Psoas muscle (tissue), 8 donors: ENCODE results near the gene SUSD6. TPM values are rescaled to one million over a fixed set of nuclear protein-coding genes. Genes with fewer than 3 reads are reported as not detected.
A peak's percentile ranks its signal among the peaks of the same experiment; 100 is the strongest.

Source experiments
- ATAC-seq, 4 donors: fragments of 200-7000 bp; cut with Tn5 transposase; one replicate each; pipeline ENCODE4 v1.9.1; 2020; ENCODE audit warnings: moderate library complexity in 3 of 4, mild to moderate bottlenecking in 2 of 4
- DNase-seq, 2 donors: peaks; one replicate each; pipeline ENCODE4 v3.0.0-alpha.2; 2020
- H3K27ac ChIP-seq: fragments of 200-600 bp; one replicate; pipeline ENCODE4 v1.8.0; 2022
- H3K27me3 ChIP-seq, 3 donors: fragments of 200-600 bp in 1 of 3; one replicate each; pipeline versions ENCODE4 v1.6.1 to v1.8.0; 2013 to 2022; ENCODE audit warnings: low read length in 2 of 3, mild to moderate bottlenecking in 2 of 3, moderate library complexity in 1 of 3; ENCODE audit not compliant: insufficient read depth in 3 of 3
- H3K36me3 ChIP-seq, 2 donors: fragments of 200-600 bp in 1 of 2; one replicate each; pipeline versions ENCODE4 v1.6.1 to v1.8.0; 2013 to 2022; ENCODE audit warnings: low read depth in 1 of 2, mild to moderate bottlenecking in 1 of 2, moderate library complexity in 1 of 2; ENCODE audit not compliant: insufficient read depth in 1 of 2
- H3K4me1 ChIP-seq: fragments of 200-600 bp; one replicate; pipeline ENCODE4 v1.8.0; 2022
- H3K4me3 ChIP-seq: fragments of 200-600 bp; one replicate; pipeline ENCODE4 v1.8.0; 2022; ENCODE audit warnings: mild to moderate bottlenecking
- H3K9me3 ChIP-seq: fragments of 200-600 bp; one replicate; pipeline ENCODE4 v1.8.0; 2022
- WGBS, 3 donors: extraction: QIAGEN DNeasy Blood & Tissue Kit; methylation state at CpG; one replicate each; pipeline versions ENCODE4 v1.1.6 to v1.1.7; 2013; 5-methylcytosine and 5-hydroxymethylcytosine counted together
- intact Hi-C, 2 donors: fragments of 100-400 bp; cut with DNase I; formaldehyde crosslinking; loops; one replicate each; pipeline versions ENCODE4 v1.11.0 to v1.14.2; 2022
- polyA plus RNA-seq, 3 donors: library from polyadenylated mRNA; stranded (reverse); fragments of 200-250 nt; gene quantifications; one replicate each; pipeline ENCODE4 v1.2.3, GENCODE V29; 2013
- total RNA-seq, 4 donors: library from RNA; stranded (reverse); fragmentation: NEBNext Ultra II Directional in 2 of 4; extraction: Animal tissue kit (Norgen Biotek cat#: 25700) in 2 of 4; gene quantifications; one replicate each; pipeline versions ENCODE4 v1.2.1 to v1.2.4, GENCODE V29; 2021 to 2023
- TF ChIP-seq, protein P1 (sequence below): fragments of 200-600 bp; IDR thresholded peaks from one replicate; pipeline ENCODE4 v1.8.0; 2022; ENCODE audit warnings: antibody characterized with exemption
- donor health status: healthy with polysubstance abuse.
- donor health status: DM: no; HTN: no; CAD: no; lungs with moderate emphysema.
- donor health status: Bipolar disorder and iron deficiency.
- donor health status: healthy.
- donor health status: DM: yes; HTN: yes; CAD: no.
- donor health status: DM: no; HTN: no; CAD: no.
- donor health status: DM: no; HTN: no; CAD: no.
- donor health status: DM: yes; HTN: yes; CAD: no.

Gene SUSD6
- total and polyA plus RNA-seq, 7 donors, result 6.9 to 23.4 (median 14.9) TPM

DNA sequence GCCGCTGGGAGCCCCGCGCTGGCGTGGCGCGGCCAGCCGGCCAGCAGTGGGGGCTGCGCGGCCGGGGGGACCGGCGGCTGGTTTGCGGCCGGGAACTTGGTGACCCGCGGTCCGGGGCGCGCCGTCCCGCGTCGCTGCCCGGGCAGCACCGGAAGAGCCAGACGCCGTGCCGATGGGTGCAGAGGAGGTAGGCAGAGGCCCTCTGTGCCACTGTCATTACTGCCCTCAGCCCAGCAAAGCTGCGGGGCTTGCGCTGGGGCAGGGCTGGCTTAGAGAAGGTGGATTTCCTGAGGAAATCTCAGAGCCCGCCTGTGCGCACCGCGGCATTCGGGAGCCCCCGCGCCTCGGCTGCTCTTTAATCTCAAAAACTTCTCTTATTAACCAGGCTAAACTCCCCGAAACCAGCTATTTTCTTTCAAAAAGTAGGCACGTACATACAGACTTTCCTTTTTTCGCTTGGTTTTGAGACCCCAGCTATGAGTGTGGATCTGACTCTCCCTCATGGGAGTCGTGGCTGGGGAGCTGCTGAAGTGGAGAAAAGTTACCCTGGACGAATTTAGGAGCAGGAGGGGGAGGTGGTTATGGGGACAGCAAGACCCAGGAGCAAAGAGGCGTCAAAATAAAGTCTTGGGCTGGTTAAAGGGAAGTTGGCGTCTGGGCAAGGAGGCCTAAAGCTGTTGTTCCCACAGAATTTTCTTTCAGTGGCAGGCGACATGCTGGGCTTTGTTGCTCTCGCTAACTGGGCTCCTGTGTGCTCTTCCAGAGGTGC, 802 bp downstream of the SUSD6 start:
- TF ChIP-seq, protein P1, sequence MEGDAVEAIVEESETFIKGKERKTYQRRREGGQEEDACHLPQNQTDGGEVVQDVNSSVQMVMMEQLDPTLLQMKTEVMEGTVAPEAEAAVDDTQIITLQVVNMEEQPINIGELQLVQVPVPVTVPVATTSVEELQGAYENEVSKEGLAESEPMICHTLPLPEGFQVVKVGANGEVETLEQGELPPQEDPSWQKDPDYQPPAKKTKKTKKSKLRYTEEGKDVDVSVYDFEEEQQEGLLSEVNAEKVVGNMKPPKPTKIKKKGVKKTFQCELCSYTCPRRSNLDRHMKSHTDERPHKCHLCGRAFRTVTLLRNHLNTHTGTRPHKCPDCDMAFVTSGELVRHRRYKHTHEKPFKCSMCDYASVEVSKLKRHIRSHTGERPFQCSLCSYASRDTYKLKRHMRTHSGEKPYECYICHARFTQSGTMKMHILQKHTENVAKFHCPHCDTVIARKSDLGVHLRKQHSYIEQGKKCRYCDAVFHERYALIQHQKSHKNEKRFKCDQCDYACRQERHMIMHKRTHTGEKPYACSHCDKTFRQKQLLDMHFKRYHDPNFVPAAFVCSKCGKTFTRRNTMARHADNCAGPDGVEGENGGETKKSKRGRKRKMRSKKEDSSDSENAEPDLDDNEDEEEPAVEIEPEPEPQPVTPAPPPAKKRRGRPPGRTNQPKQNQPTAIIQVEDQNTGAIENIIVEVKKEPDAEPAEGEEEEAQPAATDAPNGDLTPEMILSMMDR, result no peak
- DNase-seq (peak; percentile 37 to 57), ATAC-seq (peak in 3 of 4 donors; percentile 20 to 43 (median 30))
- peak overlapping the region; percentile 97 for H3K27ac ChIP-seq
- peak overlapping the region; percentile 83 for H3K4me3 ChIP-seq
- WGBS, 3 donors, result 0 to 2% (median 1%) methylated on average over 44 to 47 of the region's 47 CpGs
- H3K36me3 ChIP-seq, result peaks cover 0 to 2% of the 10 kb centered on the region in 2 donors
- H3K9me3 ChIP-seq, result no peaks in the 10 kb centered on the region
- intact Hi-C loops, result loop anchor here in 1 of 2 donors (5.0 kb wide), 2 partner anchors 35 to 100 kb away; no protein-coding TSS in a partner anchor
- H3K4me1 ChIP-seq, result peaks cover 53% of the 10 kb centered on the region
- no peaks in the 10 kb centered on the region for H3K27me3 ChIP-seq

DNA sequence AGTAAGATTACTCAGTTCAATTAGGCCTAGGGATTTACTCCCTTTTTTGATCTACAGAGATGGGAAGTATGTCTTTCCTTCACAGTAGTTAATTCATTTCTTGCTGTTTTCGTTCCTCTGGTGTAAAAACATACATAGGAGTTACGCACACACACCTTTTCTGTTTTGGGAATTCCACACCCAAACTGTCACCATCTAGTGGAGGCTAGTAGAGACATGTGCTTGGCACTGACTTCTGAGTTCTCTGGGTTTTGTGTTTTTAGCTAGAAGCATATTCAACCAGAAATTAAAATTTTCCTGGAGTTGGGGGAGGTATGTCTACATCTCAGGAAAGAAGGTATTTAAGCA, 1.4 kb downstream of the SUSD6 start:
- ATAC-seq, result no peak
- WGBS, 3 donors, result 12 to 24% (median 16%) methylated on average over 2 of the region's 2 CpGs

DNA sequence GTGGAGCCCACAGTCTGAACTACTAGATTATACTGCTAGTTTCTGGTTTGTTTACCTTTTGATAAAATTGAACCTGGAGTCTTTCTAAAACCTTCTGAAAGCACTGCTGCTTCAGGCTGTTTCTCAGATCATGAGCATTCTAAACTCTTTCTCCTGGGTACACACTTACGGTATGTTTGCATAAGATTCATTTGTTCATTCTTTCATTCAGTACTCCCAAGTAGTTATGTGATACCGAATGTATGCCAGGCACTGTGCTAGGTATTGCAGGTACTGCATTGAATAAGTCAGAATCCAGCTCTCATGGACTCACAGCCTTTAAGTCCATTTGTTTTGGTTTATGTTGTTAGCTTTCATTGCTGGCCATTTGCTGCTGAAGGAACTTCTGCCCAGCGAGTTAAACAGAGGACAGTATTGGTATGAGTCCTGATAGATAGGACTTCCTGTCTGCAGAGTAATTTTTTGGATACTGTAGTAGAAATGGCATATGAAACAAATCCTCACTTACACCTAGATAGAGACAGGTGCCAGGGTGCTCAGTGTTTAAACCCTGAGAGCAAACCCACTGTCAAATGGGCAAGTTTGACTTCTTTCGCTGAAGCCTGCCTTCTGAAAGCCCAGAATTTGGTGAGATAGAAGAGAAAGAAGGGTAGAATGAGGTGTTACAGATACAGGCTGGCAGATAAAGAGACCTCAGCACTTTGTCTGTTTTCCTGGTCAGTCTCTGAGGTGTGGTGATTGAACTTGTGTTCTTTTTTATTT, 2.1 kb downstream of the SUSD6 start:
- peaks cover 66% of the 10 kb centered on the region for H3K4me1 ChIP-seq
- H3K9me3 ChIP-seq, result no peaks in the 10 kb centered on the region
- DNase-seq (no peak), ATAC-seq (no peak)
- intact Hi-C loops, result loop anchor here in 1 of 2 donors (5.0 kb wide), 2 partner anchors 34 to 99 kb away; no protein-coding TSS in a partner anchor
- peak overlapping the region; percentile 83 for H3K4me3 ChIP-seq
- H3K36me3 ChIP-seq, result peaks cover 0 to 2% of the 10 kb centered on the region in 2 donors
- TF ChIP-seq, protein P1, result no peak
- H3K27me3 ChIP-seq, result no peaks in the 10 kb centered on the region
- WGBS, 3 donors, result 64 to 81% (median 78%) methylated on average over 4 of the region's 4 CpGs
- peak overlapping the region; percentile 97 for H3K27ac ChIP-seq

More for the DNA sequence above, 1.4 kb downstream of the SUSD6 start:
- Histone ChIP-seq H3K36me3 (peaks cover 0 to 2% of the 10 kb centered on the region in 2 donors), H3K27ac (peak overlapping the region; percentile 97), H3K27me3 (no peaks in the 10 kb centered on the region), H3K4me1 (peaks cover 58% of the 10 kb centered on the region), H3K9me3 (no peaks in the 10 kb centered on the region), H3K4me3 (peak overlapping the region; percentile 83)
- intact Hi-C loops, result loop anchor here in 1 of 2 donors (5.0 kb wide), 2 partner anchors 35 to 100 kb away; no protein-coding TSS in a partner anchor
- TF ChIP-seq, protein P1, result no peak
- no peak for DNase-seq

DNA sequence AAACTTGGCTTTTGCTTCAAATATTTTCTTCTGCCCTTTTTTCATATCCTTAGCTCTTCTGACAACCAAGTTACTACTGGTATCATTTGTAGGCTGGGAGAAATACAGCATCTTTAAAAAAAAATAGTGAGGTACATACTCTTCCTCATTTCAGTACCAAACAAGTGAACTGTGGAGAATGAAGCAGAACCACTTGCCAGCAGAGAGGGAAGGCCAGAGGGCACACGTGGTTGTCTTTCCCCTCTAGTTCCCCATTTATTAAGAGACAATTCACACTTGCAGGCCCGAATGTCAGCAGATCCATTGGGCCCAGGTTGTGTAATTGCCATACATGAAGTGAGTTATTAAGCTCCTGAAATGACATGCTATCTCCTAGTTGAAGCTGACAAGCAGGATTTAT, 3.2 kb downstream of the SUSD6 start:
- H3K9me3 ChIP-seq, result no peaks in the 10 kb centered on the region
- no peak for DNase-seq
- peak overlapping the region; percentile 83 for H3K4me3 ChIP-seq
- peak overlapping the region; percentile 97 for H3K27ac ChIP-seq
- H3K36me3 ChIP-seq, result peaks cover 0 to 2% of the 10 kb centered on the region in 2 donors
- TF ChIP-seq, protein P1, result no peak
- intact Hi-C loops, result loop anchor here in 1 of 2 donors (5.0 kb wide), 2 partner anchors 33 to 98 kb away; no protein-coding TSS in a partner anchor
- no peaks in the 10 kb centered on the region for H3K27me3 ChIP-seq
- WGBS, 3 donors, result 7 to 26% (median 20%) methylated on average over 2 of the region's 2 CpGs
- ATAC-seq, result no peak
- peaks cover 75% of the 10 kb centered on the region for H3K4me1 ChIP-seq
